Stomach (tissue), 9 donors: ENCODE data around the gene EPPIN. TPM values are rescaled to one million over a fixed set of nuclear protein-coding genes. Genes with fewer than 3 reads are reported as not detected.

Experiments used
- DNase-seq, 2 donors: peaks; one replicate each; pipeline versions ENCODE4 v3.0.0 to v3.0.0-alpha.2; 2013 to 2019
- H3K27ac ChIP-seq, 5 donors: fragments of 200-600 bp in 4 of 5; sonication (generic) in 4 of 5; one replicate each; pipeline ENCODE4 v1.5.1; 2013 to 2019; ENCODE audit warnings: mild to moderate bottlenecking in 1 of 5, moderate library complexity in 1 of 5
- H3K27me3 ChIP-seq, 3 donors: fragments of 200-600 bp; sonication (generic); one replicate each; pipeline ENCODE4 v1.5.1; 2017 to 2019; ENCODE audit warnings: mixed run types in 1 of 3
- H3K36me3 ChIP-seq, 4 donors: fragments of 200-600 bp; sonication (generic); 1 replicate in 3 of 4; 2 replicates in 1 of 4; pipeline ENCODE4 v1.5.1; 2016 to 2019
- H3K4me1 ChIP-seq, 4 donors: fragments of 200-600 bp; sonication (generic); one replicate each; pipeline ENCODE4 v1.5.1; 2016 to 2019
- H3K4me3 ChIP-seq, 4 donors: fragments of 200-600 bp; sonication (generic) in 3 of 4; one replicate each; pipeline ENCODE4 v1.5.1; 2016 to 2019; ENCODE audit warnings: mild to moderate bottlenecking in 1 of 4
- H3K9me3 ChIP-seq, 4 donors: fragments of 200-600 bp; sonication (generic); one replicate each; pipeline ENCODE4 v1.5.1; 2016 to 2019
- EP300 ChIP-seq: sonication (generic); formaldehyde crosslinking; IDR thresholded peaks from one replicate; pipeline ENCODE4 v1.6.1; 2017; ENCODE audit warnings: antibody characterized with exemption
- POLR2A ChIP-seq, 4 donors: fragments of 450-650 bp; IDR thresholded peaks; one replicate each; pipeline ENCODE4 v1.6.1; 2016; ENCODE audit warnings: antibody characterized with exemption in 4 of 4, control low read depth in 2 of 4, mild to moderate bottlenecking in 1 of 4, moderate library complexity in 1 of 4
- POLR2AphosphoS5 ChIP-seq, 3 donors: sonication (generic); formaldehyde crosslinking; IDR thresholded peaks; one replicate each; pipeline ENCODE4 v1.6.1; 2016; ENCODE audit warnings: antibody characterized with exemption in 3 of 3
- WGBS, 5 donors: extraction: QIAGEN DNeasy Blood & Tissue Kit in 3 of 5; methylation state at CpG; one replicate each; pipeline versions ENCODE4 v1.1.5 to v1.1.7; 2013 to 2018; 5-methylcytosine and 5-hydroxymethylcytosine counted together
- intact Hi-C: fragments of 100-400 bp; cut with DNase I; formaldehyde crosslinking; loops from one replicate; pipeline ENCODE4 v1.15.1; 2023; ENCODE audit warnings: low total_unique reads
- polyA plus RNA-seq, 3 donors: library from polyadenylated mRNA; stranded (reverse); fragments of 200-250 nt; gene quantifications; one replicate each; pipeline ENCODE4 v1.2.3, GENCODE V29; 2013
- total RNA-seq, 5 donors: library from RNA; depleted of rRNA; stranded (reverse); fragments of >200 nt; gene quantifications; one replicate each; pipeline versions ENCODE4 v1.1.0 to v1.2.3, GENCODE V29; 2014 to 2016
- TF ChIP-seq, protein P1 (sequence below), 7 experiments: fragments of 450-650 bp in 4 of 7; fragments of 200-600 bp in 3 of 7; sonication (generic) in 3 of 7; IDR thresholded peaks; one replicate each; pipeline ENCODE4 v1.5.1; 2016 to 2019; ENCODE audit warnings: antibody characterized with exemption in 7 of 7, control low read depth in 2 of 7, mild to moderate bottlenecking in 1 of 7
- donor health status: healthy with polysubstance abuse.
- donor health status: Bipolar disorder and iron deficiency.
- donor health status: healthy.

The EPPIN gene
- total and polyA plus RNA-seq, 8 donors, result not detected

DNA sequence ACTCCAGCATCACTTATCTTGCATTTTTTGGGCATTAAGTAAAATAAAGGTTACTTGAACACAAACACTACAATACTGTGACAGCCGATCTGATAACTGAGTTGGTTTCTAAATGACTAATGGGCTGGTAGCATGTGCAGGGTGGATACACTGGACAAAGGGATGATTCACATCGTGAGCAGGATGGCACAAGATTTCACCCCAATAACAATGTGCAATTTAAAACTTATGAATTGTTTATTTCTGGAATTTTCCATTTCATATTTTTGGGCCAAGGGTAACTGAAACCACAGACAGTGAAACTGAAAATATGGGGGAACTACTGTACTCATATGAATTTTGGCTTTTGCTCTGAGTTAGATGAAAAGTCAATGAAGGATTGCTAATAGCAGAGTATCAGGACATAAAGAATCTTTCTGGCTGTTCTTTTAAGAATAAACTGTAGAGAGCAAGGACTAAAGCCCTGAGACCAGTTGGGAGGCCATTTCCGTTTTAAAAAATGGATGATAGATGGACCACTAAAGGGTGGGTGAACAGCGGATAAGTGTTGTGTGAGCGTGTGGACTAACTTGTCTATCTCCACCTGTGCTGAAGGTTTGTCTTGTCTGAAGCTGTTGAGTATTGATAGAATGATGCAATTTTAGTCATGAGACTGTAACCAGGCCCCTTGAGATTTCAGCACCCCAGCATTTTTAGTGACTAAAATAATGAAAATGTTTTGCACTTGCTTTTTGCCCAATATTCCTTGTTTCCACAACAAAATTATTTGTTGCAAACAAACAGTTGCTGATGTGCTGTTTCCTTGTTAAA, 40.0 kb downstream of the EPPIN start:
- Histone ChIP-seq H3K9me3 (no peaks in the 10 kb centered on the region), H3K27me3 (no peaks in the 10 kb centered on the region), H3K36me3 (no peaks in the 10 kb centered on the region), H3K4me3 (no peak overlapping the region), H3K4me1 (no peaks in the 10 kb centered on the region), H3K27ac (no peak overlapping the region)
- intact Hi-C loops, result no loop called here
- no peak for TF ChIP-seq POLR2A (IDR thresholded peaks at IDR 0.05)
- TF ChIP-seq, protein P1, sequence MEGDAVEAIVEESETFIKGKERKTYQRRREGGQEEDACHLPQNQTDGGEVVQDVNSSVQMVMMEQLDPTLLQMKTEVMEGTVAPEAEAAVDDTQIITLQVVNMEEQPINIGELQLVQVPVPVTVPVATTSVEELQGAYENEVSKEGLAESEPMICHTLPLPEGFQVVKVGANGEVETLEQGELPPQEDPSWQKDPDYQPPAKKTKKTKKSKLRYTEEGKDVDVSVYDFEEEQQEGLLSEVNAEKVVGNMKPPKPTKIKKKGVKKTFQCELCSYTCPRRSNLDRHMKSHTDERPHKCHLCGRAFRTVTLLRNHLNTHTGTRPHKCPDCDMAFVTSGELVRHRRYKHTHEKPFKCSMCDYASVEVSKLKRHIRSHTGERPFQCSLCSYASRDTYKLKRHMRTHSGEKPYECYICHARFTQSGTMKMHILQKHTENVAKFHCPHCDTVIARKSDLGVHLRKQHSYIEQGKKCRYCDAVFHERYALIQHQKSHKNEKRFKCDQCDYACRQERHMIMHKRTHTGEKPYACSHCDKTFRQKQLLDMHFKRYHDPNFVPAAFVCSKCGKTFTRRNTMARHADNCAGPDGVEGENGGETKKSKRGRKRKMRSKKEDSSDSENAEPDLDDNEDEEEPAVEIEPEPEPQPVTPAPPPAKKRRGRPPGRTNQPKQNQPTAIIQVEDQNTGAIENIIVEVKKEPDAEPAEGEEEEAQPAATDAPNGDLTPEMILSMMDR (IDR thresholded peaks at IDR 0.05), result no peak
- no peak for TF ChIP-seq POLR2AphosphoS5 (IDR thresholded peaks at IDR 0.05)
- no peak for TF ChIP-seq EP300
- DNase-seq, result no peak
- 76 to 83% (median 81%) methylated on average over 5 of the region's 5 CpGs for WGBS, 5 donors

DNA sequence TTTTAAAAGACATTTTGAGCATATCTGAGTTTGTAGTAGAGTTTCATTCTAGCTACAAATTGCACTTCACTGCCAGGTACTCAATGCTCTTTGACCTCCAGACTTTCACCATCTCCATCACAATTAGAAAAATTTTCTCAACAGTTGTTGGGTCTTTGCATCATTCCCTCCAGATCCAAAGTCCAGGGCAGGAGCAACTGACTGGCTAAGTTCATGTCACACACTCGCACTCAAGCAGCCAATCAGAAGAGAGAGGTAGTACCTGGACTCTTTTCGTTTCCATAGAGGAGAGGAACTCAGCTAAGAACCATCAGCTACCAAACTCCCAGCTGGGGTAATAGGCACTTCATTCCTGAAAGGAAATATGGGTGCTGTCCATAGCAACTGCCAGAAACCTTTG, 40.8 kb downstream of the EPPIN start:
- Histone ChIP-seq H3K9me3 (no peaks in the 10 kb centered on the region), H3K27ac (no peak overlapping the region), H3K27me3 (no peaks in the 10 kb centered on the region), H3K36me3 (no peaks in the 10 kb centered on the region), H3K4me3 (no peak overlapping the region), H3K4me1 (no peaks in the 10 kb centered on the region)
- TF ChIP-seq POLR2A (IDR thresholded peaks at IDR 0.05) (no peak), POLR2AphosphoS5 (IDR thresholded peaks at IDR 0.05) (no peak), EP300 (no peak)
- TF ChIP-seq, protein P1 (IDR thresholded peaks at IDR 0.05), result no peak
- intact Hi-C loops, result no loop called here
- DNase-seq, result no peak
- 74 to 90% (median 79%) methylated on average over 2 of the region's 2 CpGs for WGBS, 5 donors

DNA sequence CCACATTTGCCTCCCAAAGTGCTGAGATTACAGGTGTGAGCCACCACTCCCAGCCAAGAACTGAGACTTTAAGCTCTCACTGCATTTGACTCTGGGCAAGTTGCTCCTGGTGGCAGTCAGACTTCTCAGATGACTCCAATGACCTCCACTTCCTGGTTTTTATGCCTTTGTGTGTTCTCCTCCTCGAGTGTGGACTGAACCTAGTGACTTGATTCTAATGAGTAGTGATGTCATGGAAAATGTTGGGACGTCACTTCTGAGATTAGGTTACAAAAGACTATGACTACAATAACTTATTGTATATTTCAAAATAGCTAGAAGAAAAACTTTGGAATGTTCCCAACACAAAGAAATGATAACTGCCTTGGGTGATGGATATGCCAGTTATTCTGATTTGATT, 43.8 kb downstream of the EPPIN start:
- Histone ChIP-seq H3K4me1 (no peaks in the 10 kb centered on the region), H3K27ac (no peak overlapping the region), H3K27me3 (peaks cover 0 to 19% (median 3%) of the 10 kb centered on the region in 3 donors), H3K9me3 (no peaks in the 10 kb centered on the region), H3K4me3 (no peak overlapping the region), H3K36me3 (no peaks in the 10 kb centered on the region)
- 18 to 41% (median 26%) methylated on average over 2 of the region's 2 CpGs for WGBS, 5 donors
- intact Hi-C loops, result no loop called here
- no peak for DNase-seq
- TF ChIP-seq, protein P1 (IDR thresholded peaks at IDR 0.05), result no peak
- TF ChIP-seq POLR2AphosphoS5 (IDR thresholded peaks at IDR 0.05), result no peak
- no peak for TF ChIP-seq POLR2A (IDR thresholded peaks at IDR 0.05)
- TF ChIP-seq EP300, result no peak

DNA sequence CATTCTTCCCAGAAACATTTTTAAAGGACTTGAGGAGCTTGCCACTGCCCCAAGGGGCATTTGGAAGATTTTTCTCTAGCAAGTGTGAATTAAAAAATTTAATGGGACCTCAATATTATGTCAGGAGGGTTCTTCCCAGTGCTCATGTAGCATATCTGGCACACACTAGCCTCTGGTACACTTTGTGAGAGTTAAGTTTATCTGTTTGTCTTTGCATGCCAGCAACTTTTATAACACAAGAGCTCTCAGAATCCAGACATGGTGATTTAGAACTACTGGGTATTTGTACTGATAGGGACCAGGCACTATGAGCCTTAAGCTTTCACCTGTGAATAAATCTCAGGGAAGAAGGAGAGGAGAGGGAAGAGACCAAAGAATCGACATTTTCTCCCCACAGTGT, 44.6 kb downstream of the EPPIN start:
- H3K4me3 ChIP-seq, result no peak overlapping the region
- no peaks in the 10 kb centered on the region for H3K4me1 ChIP-seq
- H3K27me3 ChIP-seq, result peaks cover 0 to 27% (median 3%) of the 10 kb centered on the region in 3 donors
- TF ChIP-seq, protein P1 (IDR thresholded peaks at IDR 0.05), result no peak
- TF ChIP-seq POLR2AphosphoS5 (IDR thresholded peaks at IDR 0.05), result no peak
- TF ChIP-seq EP300, result no peak
- no peaks in the 10 kb centered on the region for H3K9me3 ChIP-seq
- DNase-seq, result no peak
- WGBS, 5 donors, result 41 to 73% (median 53%) methylated on average over 1 of the region's 1 CpG
- no peaks in the 10 kb centered on the region for H3K36me3 ChIP-seq
- no peak overlapping the region for H3K27ac ChIP-seq
- intact Hi-C loops, result no loop called here
